GM12801 (cell line): ENCODE data around the gene PTPRH.

Source experiments
- TF ChIP-seq, protein P1 (sequence below): IDR thresholded peaks from one replicate; pipeline ENCODE4 v1.5.1; 2011; ENCODE audit warnings: control low read depth; ENCODE audit not compliant: insufficient read length; ENCODE audit errors: extremely low read depth

The PTPRH gene, protein sequence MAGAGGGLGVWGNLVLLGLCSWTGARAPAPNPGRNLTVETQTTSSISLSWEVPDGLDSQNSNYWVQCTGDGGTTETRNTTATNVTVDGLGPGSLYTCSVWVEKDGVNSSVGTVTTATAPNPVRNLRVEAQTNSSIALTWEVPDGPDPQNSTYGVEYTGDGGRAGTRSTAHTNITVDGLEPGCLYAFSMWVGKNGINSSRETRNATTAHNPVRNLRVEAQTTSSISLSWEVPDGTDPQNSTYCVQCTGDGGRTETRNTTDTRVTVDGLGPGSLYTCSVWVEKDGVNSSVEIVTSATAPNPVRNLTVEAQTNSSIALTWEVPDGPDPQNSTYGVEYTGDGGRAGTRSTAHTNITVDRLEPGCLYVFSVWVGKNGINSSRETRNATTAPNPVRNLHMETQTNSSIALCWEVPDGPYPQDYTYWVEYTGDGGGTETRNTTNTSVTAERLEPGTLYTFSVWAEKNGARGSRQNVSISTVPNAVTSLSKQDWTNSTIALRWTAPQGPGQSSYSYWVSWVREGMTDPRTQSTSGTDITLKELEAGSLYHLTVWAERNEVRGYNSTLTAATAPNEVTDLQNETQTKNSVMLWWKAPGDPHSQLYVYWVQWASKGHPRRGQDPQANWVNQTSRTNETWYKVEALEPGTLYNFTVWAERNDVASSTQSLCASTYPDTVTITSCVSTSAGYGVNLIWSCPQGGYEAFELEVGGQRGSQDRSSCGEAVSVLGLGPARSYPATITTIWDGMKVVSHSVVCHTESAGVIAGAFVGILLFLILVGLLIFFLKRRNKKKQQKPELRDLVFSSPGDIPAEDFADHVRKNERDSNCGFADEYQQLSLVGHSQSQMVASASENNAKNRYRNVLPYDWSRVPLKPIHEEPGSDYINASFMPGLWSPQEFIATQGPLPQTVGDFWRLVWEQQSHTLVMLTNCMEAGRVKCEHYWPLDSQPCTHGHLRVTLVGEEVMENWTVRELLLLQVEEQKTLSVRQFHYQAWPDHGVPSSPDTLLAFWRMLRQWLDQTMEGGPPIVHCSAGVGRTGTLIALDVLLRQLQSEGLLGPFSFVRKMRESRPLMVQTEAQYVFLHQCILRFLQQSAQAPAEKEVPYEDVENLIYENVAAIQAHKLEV

DNA sequence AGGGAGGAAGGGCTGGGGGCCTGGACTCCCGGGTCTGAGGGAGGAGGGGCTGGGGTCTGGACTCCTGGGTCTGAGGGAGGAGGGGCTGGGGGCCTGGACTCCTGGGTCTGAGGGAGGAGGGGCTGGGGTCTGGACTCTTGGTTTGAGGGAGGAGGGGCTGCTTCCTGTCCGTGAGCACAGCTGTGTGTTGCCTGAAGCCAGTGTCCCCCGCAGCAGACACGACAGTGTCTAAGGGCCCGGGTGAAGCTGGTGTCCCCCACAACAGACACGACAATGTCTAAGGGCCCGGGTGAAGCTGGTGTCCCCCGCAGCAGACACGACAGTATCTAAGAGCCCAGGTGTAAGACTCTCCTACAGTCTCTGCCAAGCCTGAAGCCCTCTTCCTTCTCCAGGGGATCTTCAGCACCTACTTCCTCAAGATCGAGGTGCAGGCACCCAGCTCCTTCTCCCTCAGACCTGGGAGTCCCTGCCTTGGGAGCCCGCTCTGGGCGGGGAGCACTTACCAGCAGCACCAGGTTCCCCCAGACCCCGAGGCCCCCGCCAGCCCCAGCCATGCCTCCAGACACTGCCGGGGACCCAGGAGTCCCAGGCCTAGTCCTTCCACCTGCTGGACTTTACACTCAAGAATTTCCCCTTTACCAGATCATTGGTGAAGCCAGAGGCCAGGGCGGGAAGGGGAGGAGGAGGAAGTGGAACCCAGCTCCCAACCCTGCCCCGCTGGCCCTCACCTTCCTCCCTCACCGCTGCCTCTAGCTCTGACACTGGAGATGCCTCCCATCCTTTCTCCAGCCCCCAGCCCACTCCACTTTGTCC, at the start of gene PTPRH:
Gene PTPRH, minus strand, starts transcription at position 622 of the 813 bp plus-strand sequence. Its CDS starts 68 bp downstream, at position 554.
- TF ChIP-seq, protein P1, sequence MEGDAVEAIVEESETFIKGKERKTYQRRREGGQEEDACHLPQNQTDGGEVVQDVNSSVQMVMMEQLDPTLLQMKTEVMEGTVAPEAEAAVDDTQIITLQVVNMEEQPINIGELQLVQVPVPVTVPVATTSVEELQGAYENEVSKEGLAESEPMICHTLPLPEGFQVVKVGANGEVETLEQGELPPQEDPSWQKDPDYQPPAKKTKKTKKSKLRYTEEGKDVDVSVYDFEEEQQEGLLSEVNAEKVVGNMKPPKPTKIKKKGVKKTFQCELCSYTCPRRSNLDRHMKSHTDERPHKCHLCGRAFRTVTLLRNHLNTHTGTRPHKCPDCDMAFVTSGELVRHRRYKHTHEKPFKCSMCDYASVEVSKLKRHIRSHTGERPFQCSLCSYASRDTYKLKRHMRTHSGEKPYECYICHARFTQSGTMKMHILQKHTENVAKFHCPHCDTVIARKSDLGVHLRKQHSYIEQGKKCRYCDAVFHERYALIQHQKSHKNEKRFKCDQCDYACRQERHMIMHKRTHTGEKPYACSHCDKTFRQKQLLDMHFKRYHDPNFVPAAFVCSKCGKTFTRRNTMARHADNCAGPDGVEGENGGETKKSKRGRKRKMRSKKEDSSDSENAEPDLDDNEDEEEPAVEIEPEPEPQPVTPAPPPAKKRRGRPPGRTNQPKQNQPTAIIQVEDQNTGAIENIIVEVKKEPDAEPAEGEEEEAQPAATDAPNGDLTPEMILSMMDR = no peak

DNA sequence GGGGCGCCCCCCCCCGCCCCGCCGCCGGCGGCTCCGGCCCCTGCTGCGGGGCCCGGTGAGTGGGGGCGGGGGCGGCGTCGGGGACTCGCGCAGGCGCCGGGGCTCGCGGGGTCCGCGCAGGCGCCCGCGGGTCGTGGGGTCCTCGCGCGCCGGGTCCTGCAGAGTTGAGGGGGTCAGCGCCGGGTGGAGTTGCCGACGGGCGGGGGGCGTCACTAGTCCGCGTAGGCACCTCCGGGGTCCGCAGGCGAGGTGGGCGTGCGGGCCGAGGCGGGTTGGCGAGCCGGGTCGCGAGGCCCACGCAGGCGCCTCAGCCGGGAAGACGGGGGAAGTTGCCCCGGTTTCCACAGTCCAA, 49.2 kb upstream of the PTPRH start:
- TF ChIP-seq, protein P1 = no peak

DNA sequence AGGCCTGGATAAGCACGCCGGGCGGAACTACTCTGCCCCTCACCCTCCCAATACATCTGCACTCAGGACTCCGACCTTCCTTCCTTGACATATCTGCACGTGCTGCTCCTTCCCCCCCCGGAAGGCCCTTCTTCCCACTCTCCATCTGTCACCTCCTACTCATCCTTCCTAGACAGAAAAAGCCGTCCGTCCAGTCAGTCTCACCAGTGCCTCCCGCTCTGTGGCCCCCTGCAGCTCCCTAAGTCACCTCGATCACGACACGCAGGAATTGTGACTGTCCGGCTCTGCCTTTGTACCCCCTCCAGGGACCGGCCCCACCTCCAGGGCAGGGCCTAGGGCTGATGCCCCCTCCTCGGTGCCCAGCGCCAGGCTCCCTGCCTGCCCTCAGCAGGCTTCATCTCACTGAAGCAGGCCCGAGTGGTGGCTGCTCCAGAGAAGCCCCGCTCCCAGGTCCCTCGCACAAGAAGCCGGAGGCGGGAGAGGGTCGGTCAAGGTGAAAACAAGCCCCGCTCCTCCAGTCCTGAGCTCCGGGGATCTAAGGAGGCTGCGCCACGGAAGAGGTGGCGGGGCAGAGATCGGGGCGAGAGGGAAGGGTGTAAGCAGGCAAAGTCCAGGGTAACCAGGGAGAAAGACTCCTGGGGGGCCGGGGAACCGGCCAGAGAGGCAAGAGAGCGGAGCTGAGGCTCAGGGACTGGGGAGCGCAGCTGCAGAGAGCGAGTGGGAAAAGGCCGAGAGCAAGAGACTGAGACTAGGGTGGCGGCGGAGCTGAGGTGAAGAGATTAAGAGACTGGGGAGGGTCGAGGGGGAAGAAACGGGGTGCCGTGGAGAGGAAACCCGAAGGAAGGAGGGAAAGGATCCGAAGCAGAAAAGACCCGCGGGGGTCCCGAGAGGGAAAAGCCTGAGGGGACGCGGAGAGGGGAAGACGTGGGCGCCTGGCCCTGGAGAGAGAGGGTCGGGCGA, 48.4 kb upstream of the PTPRH start:
- TF ChIP-seq, protein P1 = no peak

DNA sequence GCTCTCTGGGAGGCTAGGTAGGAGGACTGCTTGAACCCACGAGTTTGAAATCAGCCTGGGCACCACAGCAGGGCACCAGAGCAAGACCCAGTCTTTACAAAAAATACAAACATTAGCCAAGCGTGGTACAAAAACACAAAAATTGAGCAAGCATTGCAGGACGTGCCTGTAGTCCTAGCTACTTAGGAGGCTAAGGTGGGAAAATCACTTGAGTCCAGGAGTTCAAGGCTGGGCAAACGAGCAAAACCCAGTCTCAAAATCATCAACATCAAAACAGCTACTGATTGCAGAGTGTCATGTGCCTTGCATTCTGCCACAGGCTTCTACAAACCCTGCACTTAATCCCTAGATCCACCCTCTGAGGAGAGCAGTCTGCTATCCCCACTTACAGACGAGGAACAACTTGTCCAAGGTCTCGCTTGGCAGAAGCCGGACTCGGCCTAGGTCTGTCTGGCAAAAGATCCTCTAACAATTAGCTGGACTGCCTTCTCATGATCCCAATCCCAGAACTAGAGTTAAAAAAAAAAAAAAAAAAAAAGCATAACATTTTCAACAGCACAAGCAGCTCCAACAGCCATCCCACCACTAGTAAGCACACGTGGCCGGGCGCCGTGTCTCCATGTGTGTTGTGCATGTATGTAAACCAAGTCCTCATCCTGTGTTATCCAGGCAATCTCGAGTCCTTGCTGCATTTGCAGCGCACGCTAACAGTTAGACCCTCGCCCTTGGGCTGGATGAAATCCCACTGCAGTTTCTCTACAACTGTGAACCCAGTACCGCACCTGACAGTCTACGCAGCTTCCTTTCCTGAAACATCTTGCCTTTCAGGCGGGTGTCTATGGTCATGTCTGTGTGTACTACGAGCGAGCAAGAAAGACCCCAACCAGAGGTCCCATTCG, 47.5 kb upstream of the PTPRH start:
- TF ChIP-seq, protein P1 = no peak

DNA sequence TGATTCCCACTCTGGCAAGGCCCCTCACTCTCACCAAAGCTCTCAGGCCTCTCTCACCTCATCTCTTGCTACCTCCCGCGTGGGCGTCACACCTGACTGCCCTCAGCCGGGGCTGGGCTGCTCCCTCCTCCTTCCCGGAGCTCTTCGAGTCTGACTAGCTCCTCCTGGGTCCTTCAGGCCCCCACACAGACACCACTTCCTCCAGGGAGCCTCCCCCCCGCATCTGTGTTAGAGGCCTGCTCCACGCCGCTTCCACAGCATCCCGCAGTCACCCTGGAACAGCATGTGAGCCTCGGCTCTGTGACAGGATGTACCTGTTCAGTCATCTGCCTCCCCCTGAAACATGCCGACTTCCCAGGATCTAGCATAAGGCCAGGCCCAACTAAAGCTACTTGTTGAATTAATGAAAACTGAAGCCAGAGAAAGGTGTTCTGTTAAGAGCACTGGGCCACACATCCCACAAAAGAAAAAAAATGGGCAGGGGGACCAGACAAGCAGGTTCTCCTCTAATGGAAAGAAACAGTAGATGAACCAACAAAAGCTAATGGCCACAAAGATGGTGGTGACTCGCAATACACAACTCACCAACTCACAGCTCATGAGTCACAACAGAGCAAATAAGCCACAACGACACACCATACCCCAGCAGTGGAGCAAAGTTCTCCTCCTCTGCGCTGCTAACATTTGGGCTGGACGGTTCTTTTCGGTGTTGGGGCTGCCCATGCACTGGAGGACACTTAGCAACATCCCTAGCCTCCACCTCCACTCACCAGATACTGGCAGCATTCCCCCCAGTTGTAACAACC, 46.5 kb upstream of the PTPRH start:
- TF ChIP-seq, protein P1 = no peak
